Gastrocnemius medialis (tissue), 4 donors: ENCODE data around the gene CSPG4. TPM values are rescaled to one million over a fixed set of nuclear protein-coding genes. Genes with fewer than 3 reads are reported as not detected.
"Not testable (repeated sequence)": the region's sequence is repeated elsewhere in the genome, so short reads cannot be mapped to it uniquely, and the experiment has no call there.

Source experiments
- ATAC-seq, 2 donors: fragments of 150-250 bp; one replicate each; pipeline ENCODE4 v1.9.1; 2016
- DNase-seq, 2 donors: peaks; one replicate each; pipeline ENCODE4 v3.0.0-alpha.2; 2019
- H3K27ac ChIP-seq, 4 donors: fragments of 200-600 bp; sonication (generic); 1 replicate in 1 of 4; 2 replicates in 3 of 4; pipeline ENCODE4 v1.5.1; 2016 to 2018; ENCODE audit warnings: mild to moderate bottlenecking in 2 of 4, moderate library complexity in 1 of 4
- H3K27me3 ChIP-seq, 3 donors: fragments of 200-600 bp; sonication (generic) in 2 of 3; 1 replicate in 1 of 3; 2 replicates in 2 of 3; pipeline versions ENCODE4 v1.5.1 to v1.6.0; 2016 to 2019; ENCODE audit warnings: mild to moderate bottlenecking in 1 of 3, moderate library complexity in 1 of 3
- H3K36me3 ChIP-seq, 2 donors: fragments of 200-600 bp; sonication (generic) in 1 of 2; one replicate each; pipeline ENCODE4 v1.5.1; 2017 to 2018
- H3K4me1 ChIP-seq, 2 donors: fragments of 200-600 bp; sonication (generic) in 1 of 2; one replicate each; pipeline ENCODE4 v1.5.1; 2016 to 2017; ENCODE audit warnings: mild to moderate bottlenecking in 2 of 2
- H3K4me3 ChIP-seq, 4 donors: fragments of 200-600 bp; sonication (generic) in 3 of 4; 1 replicate in 1 of 4; 2 replicates in 3 of 4; pipeline ENCODE4 v1.5.1; 2016 to 2019; ENCODE audit warnings: mild to moderate bottlenecking in 2 of 4
- H3K9me3 ChIP-seq, 3 donors: fragments of 200-600 bp; sonication (generic) in 2 of 3; 1 replicate in 1 of 3; 2 replicates in 2 of 3; pipeline ENCODE4 v1.5.1; 2016 to 2019
- CTCF ChIP-seq, 5 experiments: fragments of 450-650 bp in 3 of 5; fragments of 200-600 bp in 2 of 5; sonication (generic) in 2 of 5; IDR thresholded peaks in 4 of 5; conservative IDR thresholded peaks in 1 of 5; 1 replicate in 4 of 5; 2 replicates in 1 of 5; pipeline ENCODE4 v1.5.1; 2016 to 2019; ENCODE audit warnings: antibody characterized with exemption in 5 of 5, mild to moderate bottlenecking in 3 of 5, moderate library complexity in 3 of 5
- POLR2A ChIP-seq, 2 donors: fragments of 450-650 bp; IDR thresholded peaks; one replicate each; pipeline ENCODE4 v1.6.1; 2017; ENCODE audit warnings: antibody characterized with exemption in 2 of 2, mild to moderate bottlenecking in 2 of 2, moderate library complexity in 2 of 2
- in situ Hi-C, 4 donors: fragments of 200-750 bp; cut with MboI; loops; one replicate each; pipeline versions ENCODE4 v1.15.0 to v1.8.0; 2017; ENCODE audit warnings: low sequenced_read_pairs in 4 of 4
- intact Hi-C: fragments of 100-400 bp; cut with DNase I; formaldehyde crosslinking; loops from one replicate; pipeline ENCODE4 v1.15.1; 2023; ENCODE audit warnings: low total_unique reads
- total RNA-seq, 4 donors: library from RNA; depleted of rRNA; stranded (reverse); fragments of >200 nt; gene quantifications; one replicate each; pipeline versions ENCODE4 v1.1.0 to v1.2.3, GENCODE V29; 2016

Gene CSPG4
- total RNA-seq, 4 donors from 2014 or later: 38.2 to 145 (median 88.5) TPM

- Histone ChIP-seq H3K27ac (no peak overlapping the region), H3K4me3 (no peak overlapping the region), H3K9me3 (no peaks in the 10 kb centered on the region), H3K27me3 (no peaks in the 10 kb centered on the region), H3K36me3 (no peaks in the 10 kb centered on the region), H3K4me1 (no peaks in the 10 kb centered on the region)
- in situ Hi-C loops (no loop called here), intact Hi-C loops (no loop called here)
- TF ChIP-seq CTCF (IDR thresholded peaks at IDR 0.05 in 4 of 5, conservative IDR thresholded peaks at IDR 0.05 in 1 of 5) (no peak), POLR2A (IDR thresholded peaks at IDR 0.05) (no peak)
- ATAC-seq: no peak
- no peak for DNase-seq
Observed at GRCh38 chr15:75745305-75745704, 32.7 kb upstream of the CSPG4 start.

GRCh38 chr15:75742346-75742745, 29.7 kb upstream of the CSPG4 start:
- H3K36me3 ChIP-seq, H3K27ac ChIP-seq, H3K9me3 ChIP-seq, H3K4me3 ChIP-seq, DNase-seq, ATAC-seq, intact Hi-C loops, in situ Hi-C loops, H3K27me3 ChIP-seq: not testable (repeated sequence)
- H3K4me1 ChIP-seq: peaks cover 0 to 11% of the 10 kb centered on the region in 2 donors

GRCh38 chr15:75739791-75740190, 27.1 kb upstream of the CSPG4 start:
- DNase-seq (no peak), ATAC-seq (no peak)
- intact Hi-C loops (loop anchor here (5.0 to 10.0 kb wide), 2 partner anchors 47 to 105 kb away; no protein-coding TSS in a partner anchor), in situ Hi-C loops (loop anchor here in 2 of 4 donors (10.0 kb wide), 1 partner anchor 55 kb away; no protein-coding TSS in a partner anchor)
- H3K4me3 ChIP-seq: no peak overlapping the region
- TF ChIP-seq CTCF (IDR thresholded peaks at IDR 0.05 in 4 of 5, conservative IDR thresholded peaks at IDR 0.05 in 1 of 5): no peak
- TF ChIP-seq POLR2A (IDR thresholded peaks at IDR 0.05): no peak
- no peaks in the 10 kb centered on the region for H3K36me3 ChIP-seq
- H3K27me3 ChIP-seq: no peaks in the 10 kb centered on the region
- H3K4me1 ChIP-seq: peaks cover 0 to 11% of the 10 kb centered on the region in 2 donors
- no peak overlapping the region for H3K27ac ChIP-seq
- H3K9me3 ChIP-seq: no peaks in the 10 kb centered on the region

GRCh38 chr15:75738647-75739325, 26.1 kb upstream of the CSPG4 start:
- no peaks in the 10 kb centered on the region for H3K9me3 ChIP-seq
- TF ChIP-seq POLR2A (IDR thresholded peaks at IDR 0.05) (peak in 1 of 2 donors; percentile 8), CTCF (IDR thresholded peaks at IDR 0.05 in 4 of 5, conservative IDR thresholded peaks at IDR 0.05 in 1 of 5) (no peak)
- H3K4me3 ChIP-seq: peak overlapping the region; percentile 57 to 92 (median 76)
- H3K27me3 ChIP-seq: no peaks in the 10 kb centered on the region
- DNase-seq (peak; percentile 76 to 91), ATAC-seq (peak; percentile 90 to 94)
- intact Hi-C loops (loop anchor here (5.0 to 10.0 kb wide), 2 partner anchors 46 to 104 kb away; no protein-coding TSS in a partner anchor), in situ Hi-C loops (loop anchor here in 2 of 4 donors (10.0 kb wide), 1 partner anchor 54 kb away; no protein-coding TSS in a partner anchor)
- H3K36me3 ChIP-seq: no peaks in the 10 kb centered on the region
- peak overlapping the region in 1 of 4 donors; percentile 48 for H3K27ac ChIP-seq
- peaks cover 0 to 11% of the 10 kb centered on the region in 2 donors for H3K4me1 ChIP-seq

- peak overlapping the region; percentile 57 to 92 (median 76) for H3K4me3 ChIP-seq
- TF ChIP-seq CTCF (IDR thresholded peaks at IDR 0.05 in 4 of 5, conservative IDR thresholded peaks at IDR 0.05 in 1 of 5) (no peak), POLR2A (IDR thresholded peaks at IDR 0.05) (no peak)
- intact Hi-C loops: loop anchor here (5.0 to 10.0 kb wide), 2 partner anchors 46 to 103 kb away; no protein-coding TSS in a partner anchor
Observed at GRCh38 chr15:75738014-75738646, 25.5 kb upstream of the CSPG4 start.

GRCh38 chr15:75737116-75738013, 24.7 kb upstream of the CSPG4 start:
- H3K36me3 ChIP-seq, H3K27me3 ChIP-seq, ATAC-seq, H3K9me3 ChIP-seq, DNase-seq, H3K27ac ChIP-seq: not testable (repeated sequence)
- Histone ChIP-seq H3K4me3 (peak overlapping the region; percentile 57 to 92 (median 76)), H3K4me1 (peaks cover 0 to 11% of the 10 kb centered on the region in 2 donors)
- intact Hi-C loops (loop anchor here (5.0 to 10.0 kb wide), 2 partner anchors 45 to 103 kb away; no protein-coding TSS in a partner anchor), in situ Hi-C loops (loop anchor here in 2 of 4 donors (10.0 kb wide), 1 partner anchor 53 kb away; no protein-coding TSS in a partner anchor)

More at GRCh38 chr15:75738014-75738646, 25.5 kb upstream of the CSPG4 start:
- DNase-seq (no peak), ATAC-seq (peak in 1 of 2 donors; percentile 32)
- Histone ChIP-seq H3K27ac (peak overlapping the region in 2 of 4 donors; percentile 3 to 48), H3K36me3 (no peaks in the 10 kb centered on the region), H3K27me3 (no peaks in the 10 kb centered on the region), H3K4me1 (peaks cover 0 to 11% of the 10 kb centered on the region in 2 donors), H3K9me3 (no peaks in the 10 kb centered on the region)
- in situ Hi-C loops: loop anchor here in 2 of 4 donors (10.0 kb wide), 1 partner anchor 53 kb away; no protein-coding TSS in a partner anchor
